ENCODE measurements around the gene DBNDD1.

DNA sequence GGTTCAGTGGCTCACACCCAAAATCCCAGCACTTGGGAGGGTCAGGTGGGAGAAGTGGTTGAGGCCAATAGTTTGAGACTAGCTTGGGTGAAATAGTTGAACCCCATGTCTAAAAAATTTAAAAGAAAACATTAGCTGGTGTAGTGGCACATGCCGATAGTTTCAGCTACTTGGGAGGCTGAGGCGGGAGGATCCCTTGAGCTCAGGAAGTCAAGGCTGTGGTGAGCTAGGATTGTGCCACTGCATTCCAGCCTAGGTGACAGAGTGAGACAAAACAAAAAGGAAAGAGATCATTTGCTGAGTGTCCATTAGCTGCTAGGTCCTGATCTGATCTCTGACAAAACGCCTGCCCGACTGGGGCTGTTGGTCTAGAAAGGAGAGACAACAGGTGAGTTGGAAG is 14.1 kb upstream of the DBNDD1 start:
- TF ChIP-seq RAD21 (IDR thresholded peaks at IDR 0.05; ENCODE audit: low read depth) (no peak), EZH2 (IDR thresholded peaks at IDR 0.05) (no peak), POLR2A (IDR thresholded peaks at IDR 0.05; ENCODE audit: borderline replicate concordance, extremely low read depth, insufficient read depth, insufficient read length) (no peak), ZNF274 (IDR thresholded peaks at IDR 0.05; ENCODE audit: low read depth, low read length) (no peak), POLR2AphosphoS5 (IDR thresholded peaks at IDR 0.05; ENCODE audit: low read depth, low read length) (no peak), FOSL1 (IDR thresholded peaks at IDR 0.05; ENCODE audit: low read depth) (no peak), YY1 (IDR thresholded peaks at IDR 0.05; ENCODE audit: extremely low read depth, insufficient replicate concordance, low read depth, low read length) (no peak)
- TF ChIP-seq, protein P1, sequence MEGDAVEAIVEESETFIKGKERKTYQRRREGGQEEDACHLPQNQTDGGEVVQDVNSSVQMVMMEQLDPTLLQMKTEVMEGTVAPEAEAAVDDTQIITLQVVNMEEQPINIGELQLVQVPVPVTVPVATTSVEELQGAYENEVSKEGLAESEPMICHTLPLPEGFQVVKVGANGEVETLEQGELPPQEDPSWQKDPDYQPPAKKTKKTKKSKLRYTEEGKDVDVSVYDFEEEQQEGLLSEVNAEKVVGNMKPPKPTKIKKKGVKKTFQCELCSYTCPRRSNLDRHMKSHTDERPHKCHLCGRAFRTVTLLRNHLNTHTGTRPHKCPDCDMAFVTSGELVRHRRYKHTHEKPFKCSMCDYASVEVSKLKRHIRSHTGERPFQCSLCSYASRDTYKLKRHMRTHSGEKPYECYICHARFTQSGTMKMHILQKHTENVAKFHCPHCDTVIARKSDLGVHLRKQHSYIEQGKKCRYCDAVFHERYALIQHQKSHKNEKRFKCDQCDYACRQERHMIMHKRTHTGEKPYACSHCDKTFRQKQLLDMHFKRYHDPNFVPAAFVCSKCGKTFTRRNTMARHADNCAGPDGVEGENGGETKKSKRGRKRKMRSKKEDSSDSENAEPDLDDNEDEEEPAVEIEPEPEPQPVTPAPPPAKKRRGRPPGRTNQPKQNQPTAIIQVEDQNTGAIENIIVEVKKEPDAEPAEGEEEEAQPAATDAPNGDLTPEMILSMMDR (IDR thresholded peaks at IDR 0.05 in 2 of 3, conservative IDR thresholded peaks at IDR 0.05 in 1 of 3; ENCODE audit: borderline replicate concordance in 1 of 3, insufficient read depth in 1 of 3, low read depth in 2 of 3, low read length in 2 of 3), result no peak
- TF ChIP-seq, protein P2, sequence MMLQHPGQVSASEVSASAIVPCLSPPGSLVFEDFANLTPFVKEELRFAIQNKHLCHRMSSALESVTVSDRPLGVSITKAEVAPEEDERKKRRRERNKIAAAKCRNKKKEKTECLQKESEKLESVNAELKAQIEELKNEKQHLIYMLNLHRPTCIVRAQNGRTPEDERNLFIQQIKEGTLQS (IDR thresholded peaks at IDR 0.05), result no peak
